IPS-20b (cell line): Measurements from ENCODE around the gene HECTD1.
"Not testable (repeated sequence)": the region's sequence is repeated elsewhere in the genome, so short reads cannot be mapped to it uniquely, and the experiment has no call there.

Experiments used
- H3K27ac ChIP-seq: one replicate; pipeline ENCODE4 v1.5.1; 2013; ENCODE audit warnings: low read length
- H3K27me3 ChIP-seq: 2 replicates; pipeline ENCODE4 v1.6.1; 2013; ENCODE audit warnings: mild to moderate bottlenecking, low read length, inconsistent platforms; ENCODE audit not compliant: insufficient read depth
- H3K36me3 ChIP-seq: 2 replicates; pipeline ENCODE4 v1.6.1; 2013; ENCODE audit warnings: low read depth, mild to moderate bottlenecking, inconsistent platforms, low read length, moderate library complexity; ENCODE audit not compliant: insufficient read depth
- H3K4me1 ChIP-seq: 2 replicates; pipeline ENCODE4 v1.6.1; 2013; ENCODE audit warnings: mild to moderate bottlenecking, control low read depth, inconsistent platforms, low read length, moderate library complexity; ENCODE audit not compliant: insufficient read depth
- H3K4me3 ChIP-seq: 2 replicates; pipeline ENCODE4 v1.5.1; 2013; ENCODE audit warnings: mild to moderate bottlenecking, low read length, inconsistent platforms
- H3K9ac ChIP-seq: 2 replicates; pipeline ENCODE4 v1.6.1; 2013; ENCODE audit warnings: low read depth, mild to moderate bottlenecking, inconsistent platforms, low read length, moderate library complexity
- H3K9me3 ChIP-seq: 2 replicates; pipeline ENCODE4 v1.6.1; 2013; ENCODE audit warnings: mild to moderate bottlenecking, low read depth, low read length, inconsistent platforms; ENCODE audit not compliant: insufficient read depth

Gene HECTD1

GRCh38 chr14:31204593-31205534 lies 2.7 kb downstream of the HECTD1 start:
- Histone ChIP-seq H3K9me3 (no peaks in the 10 kb centered on the region), H3K36me3 (peaks cover 6% of the 10 kb centered on the region), H3K4me1 (peaks cover 4% of the 10 kb centered on the region; the same call in 1 of the 2 replicates), H3K9ac (no peak overlapping the region), H3K27me3 (no peaks in the 10 kb centered on the region), H3K4me3 (peak overlapping the region; percentile 77), H3K27ac (no peak overlapping the region)

- H3K9ac ChIP-seq, H3K9me3 ChIP-seq, H3K4me3 ChIP-seq, H3K36me3 ChIP-seq, H3K4me1 ChIP-seq, H3K27me3 ChIP-seq, H3K27ac ChIP-seq: not testable (repeated sequence)
Observed at GRCh38 chr14:31203899-31204592, 3.5 kb downstream of the HECTD1 start.

- Histone ChIP-seq H3K36me3 (peaks cover 6% of the 10 kb centered on the region), H3K9me3 (no peaks in the 10 kb centered on the region), H3K9ac (no peak overlapping the region), H3K27ac (no peak overlapping the region), H3K27me3 (no peaks in the 10 kb centered on the region), H3K4me1 (no peaks in the 10 kb centered on the region; the same call in 1 of the 2 replicates), H3K4me3 (no peak overlapping the region)
Observed at GRCh38 chr14:31203414-31203742, 4.2 kb downstream of the HECTD1 start.

- H3K4me3 ChIP-seq = no peak overlapping the region
- H3K36me3 ChIP-seq = peaks cover 6% of the 10 kb centered on the region
- H3K9ac ChIP-seq = no peak overlapping the region
- H3K4me1 ChIP-seq = no peaks in the 10 kb centered on the region
- H3K9me3 ChIP-seq = no peaks in the 10 kb centered on the region
- no peak overlapping the region for H3K27ac ChIP-seq
- no peaks in the 10 kb centered on the region for H3K27me3 ChIP-seq
Observed at GRCh38 chr14:31201111-31201510, 6.5 kb downstream of the HECTD1 start.

- Histone ChIP-seq H3K4me3 (no peak overlapping the region), H3K27me3 (no peaks in the 10 kb centered on the region), H3K27ac (no peak overlapping the region), H3K9me3 (no peaks in the 10 kb centered on the region), H3K9ac (no peak overlapping the region), H3K36me3 (peaks cover 6% of the 10 kb centered on the region), H3K4me1 (no peaks in the 10 kb centered on the region)
Observed at GRCh38 chr14:31200702-31200990, 6.9 kb downstream of the HECTD1 start.

- Histone ChIP-seq H3K27me3 (no peaks in the 10 kb centered on the region), H3K36me3 (peaks cover 17% of the 10 kb centered on the region; the same call in 1 of the 2 replicates), H3K4me1 (no peaks in the 10 kb centered on the region), H3K27ac (no peak overlapping the region), H3K9ac (no peak overlapping the region), H3K4me3 (no peak overlapping the region), H3K9me3 (no peaks in the 10 kb centered on the region)
Observed at GRCh38 chr14:31197671-31198070, 9.9 kb downstream of the HECTD1 start.

GRCh38 chr14:31196839-31197492 lies 10.6 kb downstream of the HECTD1 start:
- H3K27me3 ChIP-seq = no peaks in the 10 kb centered on the region
- no peak overlapping the region for H3K9ac ChIP-seq
- H3K27ac ChIP-seq = no peak overlapping the region
- H3K4me3 ChIP-seq = no peak overlapping the region
- H3K4me1 ChIP-seq = no peaks in the 10 kb centered on the region
- H3K9me3 ChIP-seq = no peaks in the 10 kb centered on the region
- peaks cover 17% of the 10 kb centered on the region; the same call in 1 of the 2 replicates for H3K36me3 ChIP-seq

- Histone ChIP-seq H3K36me3 (peaks cover 21% of the 10 kb centered on the region; the same call in 1 of the 2 replicates), H3K27ac (no peak overlapping the region), H3K9me3 (no peaks in the 10 kb centered on the region), H3K9ac (no peak overlapping the region), H3K4me3 (no peak overlapping the region), H3K4me1 (no peaks in the 10 kb centered on the region), H3K27me3 (no peaks in the 10 kb centered on the region)
Observed at GRCh38 chr14:31194661-31195060, 12.9 kb downstream of the HECTD1 start.

- Histone ChIP-seq H3K27ac (no peak overlapping the region), H3K9ac (no peak overlapping the region), H3K4me3 (no peak overlapping the region), H3K36me3 (peaks cover 21% of the 10 kb centered on the region; the same call in 1 of the 2 replicates), H3K27me3 (no peaks in the 10 kb centered on the region), H3K9me3 (no peaks in the 10 kb centered on the region), H3K4me1 (no peaks in the 10 kb centered on the region)
Observed at GRCh38 chr14:31194095-31194494, 13.5 kb downstream of the HECTD1 start.

GRCh38 chr14:31192544-31192943 lies 15.0 kb downstream of the HECTD1 start:
- H3K9ac ChIP-seq, H3K9me3 ChIP-seq, H3K27me3 ChIP-seq, H3K27ac ChIP-seq, H3K4me3 ChIP-seq, H3K4me1 ChIP-seq: not testable (repeated sequence)
- H3K36me3 ChIP-seq = peaks cover 22% of the 10 kb centered on the region; the same call in 1 of the 2 replicates

- Histone ChIP-seq H3K4me1 (no peaks in the 10 kb centered on the region), H3K27ac (no peak overlapping the region), H3K36me3 (peaks cover 25% of the 10 kb centered on the region; the same call in 1 of the 2 replicates), H3K9me3 (no peaks in the 10 kb centered on the region), H3K9ac (no peak overlapping the region), H3K4me3 (no peak overlapping the region), H3K27me3 (no peaks in the 10 kb centered on the region)
Observed at GRCh38 chr14:31190717-31191263, 16.8 kb downstream of the HECTD1 start.
